Measurements from ENCODE around the gene ATAD5.
A peak's percentile ranks its signal among the peaks of the same experiment; 100 is the strongest.

The ATAD5 gene

GRCh38 chr17:30939051-30939689 lies 107.4 kb downstream of the ATAD5 start:
- peaks cover 7% of the 10 kb centered on the region for H3K4me1 Mint-ChIP-seq (ENCODE audit: low read depth)
- H3K27me3 Mint-ChIP-seq: no peaks in the 10 kb centered on the region
- DNase-seq: no peak
- H3K4me3 Mint-ChIP-seq: peak overlapping the region; percentile 25
- H3K27ac Mint-ChIP-seq: no peak overlapping the region
- no peaks in the 10 kb centered on the region for H3K9me3 Mint-ChIP-seq
- no peaks in the 10 kb centered on the region for H3K36me3 Mint-ChIP-seq (ENCODE audit: low read depth)

GRCh38 chr17:30942308-30943079 lies 110.7 kb downstream of the ATAD5 start:
- no peaks in the 10 kb centered on the region for H3K27me3 Mint-ChIP-seq

More at GRCh38 chr17:30942308-30943079, 110.7 kb downstream of the ATAD5 start:
- no peak overlapping the region for H3K27ac Mint-ChIP-seq
- H3K4me1 Mint-ChIP-seq (ENCODE audit: low read depth): peaks cover 7% of the 10 kb centered on the region
- H3K36me3 Mint-ChIP-seq (ENCODE audit: low read depth): no peaks in the 10 kb centered on the region
- no peaks in the 10 kb centered on the region for H3K9me3 Mint-ChIP-seq
- H3K4me3 Mint-ChIP-seq: no peak overlapping the region
- no peak for DNase-seq
